HepG2 (cell line): Measurements from ENCODE around the gene ANKRD11. TPM values are rescaled to one million over a fixed set of nuclear protein-coding genes. Genes with fewer than 3 reads are reported as not detected.

Source experiments
- ATF5 ChIP-seq: sonication (generic); formaldehyde crosslinking; IDR thresholded peaks from 2 replicates; pipeline ENCODE4 v1.4.0; 2020; ENCODE audit warnings: mild to moderate bottlenecking, low read depth, missing genetic modification reagents
- CEBPB ChIP-seq: IDR thresholded peaks from 2 replicates; pipeline ENCODE4 v1.6.1; 2011; ENCODE audit warnings: low read depth, low read length, improper control_type of control experiment, borderline replicate concordance
- LRRFIP1 ChIP-seq: sonication (generic); formaldehyde crosslinking; conservative IDR thresholded peaks from 2 replicates; pipeline ENCODE4 v1.4.0; 2020; ENCODE audit warnings: missing genetic modification reagents
- ONECUT2 ChIP-seq: sonication (generic); formaldehyde crosslinking; IDR thresholded peaks from 2 replicates; pipeline ENCODE4 v1.4.0; 2020; ENCODE audit warnings: missing genetic modification reagents
- POLR2A ChIP-seq, 2 experiments: IDR thresholded peaks; 2 replicates each; pipeline ENCODE4 v1.6.1; 2011; ENCODE audit warnings: low read depth in 2 of 2, low read length in 2 of 2, mild to moderate bottlenecking in 1 of 2, moderate library complexity in 1 of 2; ENCODE audit not compliant: insufficient read depth in 1 of 2
- SKIL ChIP-seq: sonication (generic); formaldehyde crosslinking; IDR thresholded peaks from 2 replicates; pipeline ENCODE4 v1.8.0; 2022; ENCODE audit warnings: missing genetic modification reagents, mild to moderate bottlenecking, moderate library complexity, borderline replicate concordance
- SMAD1 ChIP-seq: sonication (generic); formaldehyde crosslinking; IDR thresholded peaks from 2 replicates; pipeline ENCODE4 v1.4.0; 2020; ENCODE audit warnings: missing genetic modification reagents, low read depth, mild to moderate bottlenecking, borderline replicate concordance
- SRSF9 ChIP-seq: fragments of 200-400 bp; formaldehyde crosslinking; IDR thresholded peaks from 2 replicates; pipeline ENCODE4 v1.6.1; 2018; ENCODE audit warnings: borderline replicate concordance, mild to moderate bottlenecking, low read depth, low read length; ENCODE audit not compliant: insufficient read depth, poor library complexity, severe bottlenecking
- TBL1XR1 ChIP-seq: fragments of 150-350 bp; IDR thresholded peaks from 2 replicates; pipeline ENCODE4 v1.6.1; 2014; ENCODE audit warnings: borderline replicate concordance, low read length; ENCODE audit not compliant: partially characterized antibody
- ZNF331 ChIP-seq: sonication (generic); formaldehyde crosslinking; IDR thresholded peaks from 2 replicates; pipeline ENCODE4 v1.4.0; 2020; ENCODE audit warnings: missing genetic modification reagents
- ZNF850 ChIP-seq: sonication (generic); formaldehyde crosslinking; conservative IDR thresholded peaks from 2 replicates; pipeline ENCODE4 v1.9.0; 2021; ENCODE audit warnings: mild to moderate bottlenecking, missing genetic modification reagents
- polyA plus RNA-seq, 8 experiments: library from polyadenylated mRNA; depleted of rRNA in 3 of 8; stranded (reverse) in 7 of 8; unstranded in 1 of 8; fragments of >200 nt; fragmentation: Illumina TruSeq in 4 of 8; extraction: Trizol in 4 of 8; gene quantifications; 2 replicates each; pipeline versions ENCODE4 v1.2.1 to v1.2.3, GENCODE V29; 2011 to 2016; ENCODE audit warnings: low read depth in 4 of 8, missing spikeins in 1 of 8, mixed read lengths in 1 of 8; ENCODE audit not compliant: insufficient read depth in 1 of 8
- total RNA-seq, 5 experiments: library from RNA; depleted of rRNA; stranded (reverse); fragments of >200 nt; fragmentation: Illumina TruSeq; extraction: Trizol; gene quantifications; 2 replicates each; pipeline ENCODE4 v1.2.3, GENCODE V29; 2016; ENCODE audit warnings: low read depth in 1 of 5
- TF ChIP-seq, protein P1 (sequence below): sonication (generic); formaldehyde crosslinking; IDR thresholded peaks from 2 replicates; pipeline ENCODE4 v1.4.0; 2020; ENCODE audit warnings: mild to moderate bottlenecking, missing genetic modification reagents, borderline replicate concordance

Gene ANKRD11
- total and polyA plus RNA-seq, 2 of the 13 experiments (the other 11 are each of a cell fraction or from before 2014, with no cell fraction given), result 21.4 to 38.4 TPM

- TF ChIP-seq ZNF850 (CRISPR knock-in tag), result no peak
- no peak for TF ChIP-seq ZNF331 (CRISPR knock-in tag)
- TF ChIP-seq TBL1XR1, result no peak
- 0 out of 4 replicates have a peak, but pooled peaks of 1 of the 2 experiments have one; percentile 15 for TF ChIP-seq POLR2A (IDR thresholded peaks at IDR 0.05; ENCODE audit: insufficient read depth in 1 of 2, low read depth in 2 of 2, low read length in 2 of 2)
- TF ChIP-seq SKIL (CRISPR knock-in tag), result no peak
- no peak for TF ChIP-seq SMAD1 (CRISPR knock-in tag)
- TF ChIP-seq LRRFIP1 (CRISPR knock-in tag), result no peak
- TF ChIP-seq, protein P1, sequence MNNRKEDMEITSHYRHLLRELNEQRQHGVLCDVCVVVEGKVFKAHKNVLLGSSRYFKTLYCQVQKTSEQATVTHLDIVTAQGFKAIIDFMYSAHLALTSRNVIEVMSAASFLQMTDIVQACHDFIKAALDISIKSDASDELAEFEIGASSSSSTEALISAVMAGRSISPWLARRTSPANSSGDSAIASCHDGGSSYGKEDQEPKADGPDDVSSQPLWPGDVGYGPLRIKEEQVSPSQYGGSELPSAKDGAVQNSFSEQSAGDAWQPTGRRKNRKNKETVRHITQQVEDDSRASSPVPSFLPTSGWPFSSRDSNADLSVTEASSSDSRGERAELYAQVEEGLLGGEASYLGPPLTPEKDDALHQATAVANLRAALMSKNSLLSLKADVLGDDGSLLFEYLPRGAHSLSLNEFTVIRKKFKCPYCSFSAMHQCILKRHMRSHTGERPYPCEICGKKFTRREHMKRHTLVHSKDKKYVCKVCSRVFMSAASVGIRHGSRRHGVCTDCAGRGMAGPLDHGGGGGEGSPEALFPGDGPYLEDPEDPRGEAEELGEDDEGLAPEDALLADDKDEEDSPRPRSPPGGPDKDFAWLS (CRISPR knock-in tag), result no peak
- TF ChIP-seq CEBPB, result no peak
- TF ChIP-seq ONECUT2 (CRISPR knock-in tag), result no peak
- no peak for TF ChIP-seq ATF5 (CRISPR knock-in tag)
- TF ChIP-seq SRSF9, result no peak
These were observed 195.9 kb downstream of the ANKRD11 start (continued) for GRCh38 chr16:89294486-89294885.
